Ovary (tissue), 9 donors: ENCODE measurements around the gene AMBP. TPM values are rescaled to one million over a fixed set of nuclear protein-coding genes. Genes with fewer than 3 reads are reported as not detected.
A peak's percentile ranks its signal among the peaks of the same experiment; 100 is the strongest.

Experiments
- DNase-seq, 5 donors: peaks; one replicate each; pipeline ENCODE4 v3.0.0-alpha.2; 2019 to 2020
- H3K27ac ChIP-seq, 2 donors: fragments of 200-600 bp; one replicate each; pipeline versions ENCODE4 v1.5.1 to v1.8.0; 2019 to 2022
- H3K27me3 ChIP-seq: fragments of 200-600 bp; one replicate; pipeline ENCODE4 v1.8.0; 2022
- H3K36me3 ChIP-seq: fragments of 200-600 bp; sonication (generic); one replicate; pipeline ENCODE4 v1.5.1; 2019
- H3K4me1 ChIP-seq: one replicate; pipeline ENCODE4 v1.8.1; 2013; ENCODE audit warnings: mild to moderate bottlenecking, moderate library complexity; ENCODE audit not compliant: insufficient read depth
- H3K4me3 ChIP-seq: fragments of 200-600 bp; sonication (generic); one replicate; pipeline ENCODE4 v1.5.1; 2017
- H3K9me3 ChIP-seq, 2 donors: fragments of 200-600 bp in 1 of 2; sonication (generic) in 1 of 2; one replicate each; pipeline versions ENCODE4 v1.5.1 to v1.8.1; 2013 to 2019; ENCODE audit warnings: mild to moderate bottlenecking in 1 of 2, moderate library complexity in 1 of 2
- CTCF ChIP-seq, 3 donors: fragments of 450-650 bp in 2 of 3; fragments of 200-600 bp in 1 of 3; IDR thresholded peaks; one replicate each; pipeline versions ENCODE4 v1.5.1 to v1.8.0; 2016 to 2022; ENCODE audit warnings: antibody characterized with exemption in 3 of 3, mild to moderate bottlenecking in 1 of 3
- EP300 ChIP-seq: sonication (generic); formaldehyde crosslinking; IDR thresholded peaks from one replicate; pipeline ENCODE4 v1.6.1; 2017; ENCODE audit warnings: antibody characterized with exemption
- POLR2A ChIP-seq: fragments of 450-650 bp; IDR thresholded peaks from one replicate; pipeline ENCODE4 v1.6.1; 2017; ENCODE audit warnings: antibody characterized with exemption, mild to moderate bottlenecking, moderate library complexity
- WGBS, 3 donors: extraction: QIAGEN DNeasy Blood & Tissue Kit in 1 of 3; methylation state at CpG; one replicate each; pipeline versions ENCODE4 v1.1.5 to v1.1.7; 2013 to 2017; 5-methylcytosine and 5-hydroxymethylcytosine counted together
- intact Hi-C, 4 donors: fragments of 100-400 bp; cut with DNase I; formaldehyde crosslinking; loops; one replicate each; pipeline versions ENCODE4 v1.11.0 to v1.15.1; 2022 to 2023
- polyA plus RNA-seq, 2 donors: library from polyadenylated mRNA; stranded (reverse); fragments of 200-250 nt in 1 of 2; fragments of 350-450 nt in 1 of 2; fragmentation: Illumina TruSeq in 1 of 2; extraction: RNeasy Lipid Tissue Mini Kit (QIAGEN cat#74804) in 1 of 2; gene quantifications; one replicate each; pipeline ENCODE4 v1.2.3, GENCODE V29; 2013 to 2014
- total RNA-seq, 7 donors: library from RNA; depleted of rRNA in 2 of 7; stranded (reverse); fragments of >200 nt in 2 of 7; fragmentation: NEBNext Ultra II Directional in 3 of 7; extraction: Animal tissue kit (Norgen Biotek cat#: 25700) in 3 of 7; gene quantifications; one replicate each; pipeline versions ENCODE4 v1.1.0 to v1.2.4, GENCODE V29; 2016 to 2023
- donor health status: DM: no; HTN: no; CAD: no; lungs with moderate emphysema.
- donor health status: DM: no; HTN: no; CAD: no.
- donor health status: Bipolar disorder and iron deficiency.
- donor health status: DM: yes; HTN: yes; CAD: no.
- donor health status: DM: no; HTN: no; CAD: no.
- donor health status: DM: yes; HTN: yes; CAD: no.

The AMBP gene
- total and polyA plus RNA-seq, 9 donors = 0.15 to 3.9 (median 0.62) TPM; not detected in 3

GRCh38 chr9:114112325-114112724 is 34.2 kb upstream of the AMBP start:
- DNase-seq = no peak
- H3K36me3 ChIP-seq = no peaks in the 10 kb centered on the region
- no peak overlapping the region for H3K27ac ChIP-seq
- H3K4me3 ChIP-seq = no peak overlapping the region
- no peaks in the 10 kb centered on the region for H3K4me1 ChIP-seq
- WGBS, 3 donors = 53 to 79% (median 78%) methylated on average over 1 of the region's 1 CpG
- intact Hi-C loops = no loop called here
- H3K27me3 ChIP-seq = no peaks in the 10 kb centered on the region
- no peaks in the 10 kb centered on the region for H3K9me3 ChIP-seq
- peak; percentile 53 for TF ChIP-seq EP300
- TF ChIP-seq CTCF (IDR thresholded peaks at IDR 0.05) = no peak

DNA sequence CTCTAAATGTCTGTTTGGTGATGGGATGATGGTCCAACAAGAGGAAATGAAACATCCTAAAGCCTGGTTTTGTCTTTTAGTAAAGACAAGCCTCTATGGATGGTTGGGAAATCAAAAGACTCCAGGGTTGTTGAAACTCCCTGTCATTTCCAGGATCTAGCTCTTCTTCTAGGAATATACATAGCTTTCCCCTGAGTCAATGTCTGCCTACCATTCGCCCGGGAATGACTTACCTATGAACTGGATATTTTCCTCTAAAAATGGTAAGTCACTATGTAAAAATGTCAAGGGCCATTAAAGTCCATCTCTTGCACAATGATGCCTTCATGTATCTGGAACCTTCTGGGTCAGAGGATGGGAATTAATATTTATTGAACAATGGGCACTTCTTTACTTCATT is 32.1 kb upstream of the AMBP start:
- Histone ChIP-seq H3K9me3 (no peaks in the 10 kb centered on the region), H3K4me3 (no peak overlapping the region), H3K36me3 (no peaks in the 10 kb centered on the region), H3K27me3 (no peaks in the 10 kb centered on the region), H3K4me1 (no peaks in the 10 kb centered on the region), H3K27ac (no peak overlapping the region)
- intact Hi-C loops = no loop called here
- WGBS, 3 donors = 74 to 83% (median 77%) methylated on average over 2 of the region's 2 CpGs
- TF ChIP-seq EP300 = no peak
- no peak for TF ChIP-seq CTCF (IDR thresholded peaks at IDR 0.05)
- TF ChIP-seq POLR2A = no peak
- DNase-seq = no peak

- Histone ChIP-seq H3K4me1 (no peaks in the 10 kb centered on the region), H3K36me3 (no peaks in the 10 kb centered on the region), H3K27me3 (no peaks in the 10 kb centered on the region), H3K9me3 (no peaks in the 10 kb centered on the region), H3K27ac (no peak overlapping the region), H3K4me3 (no peak overlapping the region)
- TF ChIP-seq CTCF (IDR thresholded peaks at IDR 0.05) = no peak
- no peak for TF ChIP-seq POLR2A
- TF ChIP-seq EP300 = no peak
- DNase-seq = no peak
- intact Hi-C loops = loop anchor here in 3 of 4 donors (5.0 to 10.0 kb wide), 4 partner anchors 43 to 178 kb away; partner anchors contain the start of gene COL27A1 (in 2 of the 3)
- 87 to 96% (median 94%) methylated on average over 6 of the region's 6 CpGs for WGBS, 3 donors
Observed at GRCh38 chr9:114109124-114109523, 31.0 kb upstream of the AMBP start.

GRCh38 chr9:114108016-114108833 is 30.1 kb upstream of the AMBP start:
- WGBS, 3 donors = 52 to 55% (median 53%) methylated on average over 27 to 28 of the region's 28 CpGs
- no peaks in the 10 kb centered on the region for H3K4me1 ChIP-seq
- no peaks in the 10 kb centered on the region for H3K27me3 ChIP-seq
- no peaks in the 10 kb centered on the region for H3K9me3 ChIP-seq
- intact Hi-C loops = loop anchor here in 3 of 4 donors (1.0 to 10.0 kb wide), 5 partner anchors 44 to 183 kb away; partner anchors contain the start of gene COL27A1 (in 2 of the 3)
- H3K27ac ChIP-seq = no peak overlapping the region
- H3K36me3 ChIP-seq = no peaks in the 10 kb centered on the region
- no peak overlapping the region for H3K4me3 ChIP-seq
- DNase-seq = peak; percentile 55 to 87 (median 73)
- TF ChIP-seq POLR2A = no peak
- no peak for TF ChIP-seq EP300
- TF ChIP-seq CTCF (IDR thresholded peaks at IDR 0.05) = peak; percentile 43 to 62 (median 54)
